Suprapubic skin (tissue), 4 donors: ENCODE data around the gene KDM4F. TPM values are rescaled to one million over a fixed set of nuclear protein-coding genes. Genes with fewer than 3 reads are reported as not detected.

Experiments used
- DNase-seq, 2 donors: peaks; one replicate each; pipeline ENCODE4 v3.0.0-alpha.2; 2019; ENCODE audit warnings: low spot score in 2 of 2
- H3K27ac ChIP-seq: fragments of 200-600 bp; sonication (generic); one replicate; pipeline ENCODE4 v1.5.1; 2019
- H3K27me3 ChIP-seq: fragments of 200-600 bp; sonication (generic); one replicate; pipeline ENCODE4 v1.5.1; 2019
- H3K36me3 ChIP-seq: fragments of 200-600 bp; sonication (generic); one replicate; pipeline ENCODE4 v1.5.1; 2019
- H3K4me1 ChIP-seq: fragments of 200-600 bp; sonication (generic); one replicate; pipeline ENCODE4 v1.5.1; 2019
- H3K4me3 ChIP-seq: fragments of 200-600 bp; sonication (generic); one replicate; pipeline ENCODE4 v1.5.1; 2019; ENCODE audit warnings: mild to moderate bottlenecking
- H3K9me3 ChIP-seq: fragments of 200-600 bp; sonication (generic); one replicate; pipeline ENCODE4 v1.5.1; 2019
- EP300 ChIP-seq: sonication (generic); formaldehyde crosslinking; IDR thresholded peaks from one replicate; pipeline ENCODE4 v1.6.1; 2017; ENCODE audit warnings: antibody characterized with exemption
- POLR2A ChIP-seq, 2 donors: fragments of 450-650 bp; IDR thresholded peaks; one replicate each; pipeline ENCODE4 v1.6.1; 2017; ENCODE audit warnings: antibody characterized with exemption in 2 of 2, mild to moderate bottlenecking in 2 of 2, moderate library complexity in 2 of 2
- POLR2AphosphoS5 ChIP-seq, 3 donors: sonication (generic); formaldehyde crosslinking; IDR thresholded peaks; one replicate each; pipeline ENCODE4 v1.6.1; 2017; ENCODE audit warnings: antibody characterized with exemption in 3 of 3
- WGBS: methylation state at CpG from one replicate; pipeline ENCODE4 v1.1.5; 2018; 5-methylcytosine and 5-hydroxymethylcytosine counted together
- total RNA-seq, 4 donors: library from RNA; depleted of rRNA; stranded (reverse); fragments of >200 nt; gene quantifications; one replicate each; pipeline ENCODE4 v1.1.0, GENCODE V29; 2016
- TF ChIP-seq, protein P1 (sequence below), 2 donors: fragments of 200-600 bp in 1 of 2; fragments of 450-650 bp in 1 of 2; sonication (generic) in 1 of 2; IDR thresholded peaks; one replicate each; pipeline ENCODE4 v1.5.1; 2016 to 2019; ENCODE audit warnings: antibody characterized with exemption in 2 of 2, mild to moderate bottlenecking in 1 of 2, moderate library complexity in 1 of 2

KDM4F gene
- total RNA-seq, 4 donors from 2014 or later = not detected

DNA sequence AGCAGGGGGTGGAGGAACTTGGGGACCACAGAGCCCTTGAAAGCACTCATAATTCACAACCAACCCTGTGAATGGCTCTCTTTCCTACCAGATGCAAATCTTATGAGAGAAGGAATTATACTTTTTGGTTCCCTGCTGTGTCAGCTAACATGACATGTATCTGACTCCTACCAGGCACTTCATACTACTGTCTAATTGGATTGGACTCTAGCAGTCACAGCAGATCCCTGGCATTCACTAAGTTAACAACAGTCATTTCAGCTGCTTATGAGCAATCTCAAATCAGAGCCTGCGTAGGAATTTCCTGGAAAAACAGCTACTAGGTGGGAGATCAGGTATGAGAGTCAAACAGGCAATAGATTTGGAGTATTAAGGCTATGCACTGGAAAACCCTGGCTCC lies 29.3 kb downstream of the KDM4F start:
- TF ChIP-seq POLR2AphosphoS5 (IDR thresholded peaks at IDR 0.05) = no peak
- TF ChIP-seq POLR2A (IDR thresholded peaks at IDR 0.05) = no peak
- TF ChIP-seq EP300 = no peak
- TF ChIP-seq, protein P1, sequence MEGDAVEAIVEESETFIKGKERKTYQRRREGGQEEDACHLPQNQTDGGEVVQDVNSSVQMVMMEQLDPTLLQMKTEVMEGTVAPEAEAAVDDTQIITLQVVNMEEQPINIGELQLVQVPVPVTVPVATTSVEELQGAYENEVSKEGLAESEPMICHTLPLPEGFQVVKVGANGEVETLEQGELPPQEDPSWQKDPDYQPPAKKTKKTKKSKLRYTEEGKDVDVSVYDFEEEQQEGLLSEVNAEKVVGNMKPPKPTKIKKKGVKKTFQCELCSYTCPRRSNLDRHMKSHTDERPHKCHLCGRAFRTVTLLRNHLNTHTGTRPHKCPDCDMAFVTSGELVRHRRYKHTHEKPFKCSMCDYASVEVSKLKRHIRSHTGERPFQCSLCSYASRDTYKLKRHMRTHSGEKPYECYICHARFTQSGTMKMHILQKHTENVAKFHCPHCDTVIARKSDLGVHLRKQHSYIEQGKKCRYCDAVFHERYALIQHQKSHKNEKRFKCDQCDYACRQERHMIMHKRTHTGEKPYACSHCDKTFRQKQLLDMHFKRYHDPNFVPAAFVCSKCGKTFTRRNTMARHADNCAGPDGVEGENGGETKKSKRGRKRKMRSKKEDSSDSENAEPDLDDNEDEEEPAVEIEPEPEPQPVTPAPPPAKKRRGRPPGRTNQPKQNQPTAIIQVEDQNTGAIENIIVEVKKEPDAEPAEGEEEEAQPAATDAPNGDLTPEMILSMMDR (IDR thresholded peaks at IDR 0.05) = no peak
- Histone ChIP-seq H3K27me3 (no peaks in the 10 kb centered on the region), H3K4me1 (peaks cover 29% of the 10 kb centered on the region), H3K9me3 (no peaks in the 10 kb centered on the region), H3K36me3 (no peaks in the 10 kb centered on the region), H3K4me3 (no peak overlapping the region), H3K27ac (no peak overlapping the region)
- DNase-seq = no peak
- WGBS = 100% methylated on average over 1 of the region's 1 CpG

DNA sequence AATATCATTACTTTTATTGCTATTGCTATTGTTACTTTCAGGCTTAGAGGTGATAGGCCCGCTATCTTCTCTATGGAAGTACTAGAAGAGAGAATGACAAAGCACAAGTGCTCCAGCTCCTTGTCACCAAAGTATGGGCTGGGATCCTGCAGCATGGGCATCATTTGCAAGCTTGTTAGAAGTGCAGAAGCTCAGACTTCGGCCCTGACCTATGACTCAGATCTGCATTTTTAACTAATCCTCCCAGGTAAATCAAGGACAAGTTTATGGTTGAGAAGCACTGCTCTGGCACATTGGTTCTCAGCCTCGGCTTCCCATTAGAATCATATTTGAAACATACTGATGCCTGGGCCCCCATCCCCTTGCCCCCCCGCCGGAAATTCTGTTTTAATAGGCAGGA lies 31.8 kb downstream of the KDM4F start:
- Histone ChIP-seq H3K27ac (no peak overlapping the region), H3K4me3 (no peak overlapping the region), H3K9me3 (no peaks in the 10 kb centered on the region), H3K4me1 (peaks cover 11% of the 10 kb centered on the region), H3K36me3 (no peaks in the 10 kb centered on the region), H3K27me3 (no peaks in the 10 kb centered on the region)
- WGBS = 68% methylated on average over 5 of the region's 5 CpGs
- TF ChIP-seq, protein P1 (IDR thresholded peaks at IDR 0.05) = no peak
- TF ChIP-seq POLR2A (IDR thresholded peaks at IDR 0.05) (no peak), POLR2AphosphoS5 (IDR thresholded peaks at IDR 0.05) (no peak), EP300 (no peak)
- DNase-seq = no peak

DNA sequence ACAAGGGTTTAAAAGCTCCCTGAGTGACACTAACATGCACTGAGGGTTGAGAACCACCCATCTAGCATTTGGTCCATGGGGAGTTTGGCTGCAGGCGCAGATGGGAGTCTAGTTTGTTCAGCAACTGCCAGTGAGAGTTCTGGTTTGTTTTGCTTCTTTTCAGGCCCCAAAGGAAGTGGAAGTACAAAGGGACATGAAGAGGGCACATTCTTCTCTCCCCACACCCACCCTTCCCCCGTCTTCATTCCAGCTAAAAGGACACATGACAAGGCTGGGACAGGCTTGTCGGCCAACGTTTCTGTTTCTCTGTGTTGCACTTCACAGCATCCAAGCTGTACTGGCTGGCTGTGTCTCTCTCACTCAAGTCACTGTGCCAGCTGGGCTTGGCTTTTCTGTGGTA lies 32.2 kb downstream of the KDM4F start:
- Histone ChIP-seq H3K27ac (peak overlapping the region; percentile 40), H3K4me3 (no peak overlapping the region), H3K4me1 (peaks cover 11% of the 10 kb centered on the region), H3K36me3 (no peaks in the 10 kb centered on the region), H3K9me3 (no peaks in the 10 kb centered on the region), H3K27me3 (no peaks in the 10 kb centered on the region)
- TF ChIP-seq POLR2A (IDR thresholded peaks at IDR 0.05) = no peak
- TF ChIP-seq POLR2AphosphoS5 (IDR thresholded peaks at IDR 0.05) = no peak
- TF ChIP-seq, protein P1 (IDR thresholded peaks at IDR 0.05) = no peak
- no peak for TF ChIP-seq EP300
- 51% methylated on average over 4 of the region's 4 CpGs for WGBS
- DNase-seq = no peak

DNA sequence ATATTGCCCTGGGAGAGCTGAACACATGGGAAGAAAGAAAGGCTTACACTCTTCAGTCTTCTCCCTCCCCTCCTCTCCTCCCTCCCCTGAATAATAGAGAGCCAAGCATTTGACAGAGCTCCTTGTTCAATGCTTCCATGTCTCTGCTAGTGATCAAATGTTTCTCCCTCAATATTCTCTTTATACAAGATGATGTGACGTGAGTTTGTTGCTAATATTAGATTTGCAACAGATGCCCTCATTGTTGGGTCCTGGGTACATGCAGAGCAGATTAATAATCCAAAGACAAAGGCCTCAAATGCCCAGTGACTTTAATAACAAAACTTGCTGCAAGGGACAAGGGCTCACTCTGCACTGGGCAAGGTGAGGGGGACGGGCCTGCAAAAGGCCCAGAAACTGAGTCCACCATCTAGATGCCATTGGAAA lies 33.4 kb downstream of the KDM4F start:
- H3K4me1 ChIP-seq = peaks cover 8% of the 10 kb centered on the region
- WGBS = 88% methylated on average over 2 of the region's 2 CpGs
- H3K27ac ChIP-seq = peak overlapping the region; percentile 40

DNA sequence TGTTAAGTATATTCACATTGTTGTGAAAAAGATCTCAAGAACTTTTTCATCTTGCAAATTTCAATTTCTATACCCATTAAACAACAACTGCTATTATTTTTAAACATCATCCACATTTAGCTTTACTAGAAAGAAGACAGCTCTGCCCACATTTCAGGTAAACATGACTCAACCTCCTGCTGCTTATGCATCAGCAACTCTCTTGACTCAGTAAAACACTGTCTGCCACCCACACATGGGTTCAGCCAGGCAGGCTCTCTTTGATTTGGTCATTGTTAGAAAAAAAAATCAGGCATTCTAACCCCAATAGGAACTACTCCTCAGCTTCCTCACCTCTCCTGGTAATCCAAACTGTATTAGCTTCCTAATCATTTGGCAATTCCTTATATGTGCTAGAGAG lies 35.3 kb downstream of the KDM4F start:
- Histone ChIP-seq H3K4me3 (no peak overlapping the region), H3K9me3 (no peaks in the 10 kb centered on the region), H3K4me1 (peaks cover 16% of the 10 kb centered on the region), H3K27ac (no peak overlapping the region), H3K36me3 (no peaks in the 10 kb centered on the region), H3K27me3 (no peaks in the 10 kb centered on the region)
- TF ChIP-seq, protein P1 (IDR thresholded peaks at IDR 0.05) = no peak
- TF ChIP-seq EP300 = no peak
- no peak for TF ChIP-seq POLR2AphosphoS5 (IDR thresholded peaks at IDR 0.05)
- TF ChIP-seq POLR2A (IDR thresholded peaks at IDR 0.05) = no peak
- no peak for DNase-seq

More for the DNA sequence above, 33.4 kb downstream of the KDM4F start:
- TF ChIP-seq POLR2AphosphoS5 (IDR thresholded peaks at IDR 0.05) (no peak), EP300 (no peak), POLR2A (IDR thresholded peaks at IDR 0.05) (no peak)
- TF ChIP-seq, protein P1 (IDR thresholded peaks at IDR 0.05) = no peak
- H3K4me3 ChIP-seq = no peak overlapping the region
- no peak for DNase-seq
- H3K36me3 ChIP-seq = no peaks in the 10 kb centered on the region
- H3K27me3 ChIP-seq = no peaks in the 10 kb centered on the region
- no peaks in the 10 kb centered on the region for H3K9me3 ChIP-seq
